LoVo (cell line): ENCODE measurements around the gene NUDCD3.
A peak's percentile ranks its signal among the peaks of the same experiment; 100 is the strongest.

ENCODE experiments used
- DNase-seq: peaks from one replicate; pipeline ENCODE4 v3.0.0-alpha.2; 2016; ENCODE audit warnings: low spot score

Gene NUDCD3

GRCh38 chr7:44490351-44491200 lies at the start of gene NUDCD3:
Gene NUDCD3 (minus strand): TSS chr7:44490658. CDS start chr7:44490600, 58 bp downstream.
- peak; percentile 94 for DNase-seq

GRCh38 chr7:44539669-44540506 lies 49.4 kb upstream of the NUDCD3 start:
- no peak for DNase-seq

- no peak for DNase-seq
Measured at GRCh38 chr7:44538798-44539668, 48.6 kb upstream of the NUDCD3 start.

GRCh38 chr7:44538093-44538797 lies 47.8 kb upstream of the NUDCD3 start:
- no peak for DNase-seq

GRCh38 chr7:44537442-44537841 lies 47.0 kb upstream of the NUDCD3 start:
- no peak for DNase-seq

GRCh38 chr7:44536090-44536489 lies 45.6 kb upstream of the NUDCD3 start:
- DNase-seq, result no peak

GRCh38 chr7:44535348-44536064 lies 45.0 kb upstream of the NUDCD3 start:
- no peak for DNase-seq

- peak; percentile 53 for DNase-seq
Measured at GRCh38 chr7:44534501-44534900, 44.0 kb upstream of the NUDCD3 start.

GRCh38 chr7:44534087-44534486 lies 43.6 kb upstream of the NUDCD3 start:
- DNase-seq, result no peak

- no peak for DNase-seq
Measured at GRCh38 chr7:44533301-44534055, 43.0 kb upstream of the NUDCD3 start.

GRCh38 chr7:44531421-44532380 lies 41.2 kb upstream of the NUDCD3 start:
- DNase-seq, result no peak

GRCh38 chr7:44530990-44531389 lies 40.5 kb upstream of the NUDCD3 start:
- DNase-seq, result no peak

- DNase-seq, result no peak
Measured at GRCh38 chr7:44524811-44525388, 34.4 kb upstream of the NUDCD3 start.

- DNase-seq, result no peak
Measured at GRCh38 chr7:44522315-44522714, 31.9 kb upstream of the NUDCD3 start.

GRCh38 chr7:44521347-44522095 lies 31.1 kb upstream of the NUDCD3 start:
- no peak for DNase-seq

- DNase-seq, result no peak
Measured at GRCh38 chr7:44520574-44520973, 30.1 kb upstream of the NUDCD3 start.

- DNase-seq, result no peak
Measured at GRCh38 chr7:44519546-44519945, 29.1 kb upstream of the NUDCD3 start.

- DNase-seq, result no peak
Measured at GRCh38 chr7:44518761-44519160, 28.3 kb upstream of the NUDCD3 start.
